ENCODE results near the gene OR9Q1. TPM values are rescaled to one million over a fixed set of nuclear protein-coding genes. Genes with fewer than 3 reads are reported as not detected.

Gene OR9Q1
- total and polyA plus RNA-seq, 2 experiments from 2014 or later, result not detected

DNA sequence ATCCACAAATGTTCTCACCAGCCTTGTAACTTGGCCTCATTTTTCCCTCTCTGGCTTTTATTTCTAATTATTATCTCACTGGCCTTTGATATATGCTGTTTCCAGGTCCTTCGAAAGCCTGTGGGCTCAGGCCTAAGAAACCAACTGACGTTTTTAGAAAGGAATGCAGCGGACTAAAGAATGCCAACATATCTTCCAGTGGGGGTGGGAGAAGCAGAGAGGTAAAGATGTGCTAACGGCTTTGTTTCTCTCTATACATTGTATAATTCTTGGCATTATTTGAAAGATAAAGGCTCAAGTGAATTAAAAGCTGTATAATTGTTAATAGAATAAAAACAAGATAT is 35.3 kb downstream of the OR9Q1 start:
- DNase-seq (ENCODE audit: low spot score) (peak; percentile 80), ATAC-seq (peak; percentile 71)
- peaks cover 42% of the 10 kb centered on the region for H3K4me1 Mint-ChIP-seq
- no peaks in the 10 kb centered on the region for H3K36me3 Mint-ChIP-seq (ENCODE audit: low read depth)
- Histone ChIP-seq H3K27ac (ENCODE audit: low read depth) (peak overlapping the region; percentile 65; the same call in 1 of the 2 replicates), H3K4me2 (no peak overlapping the region), H2AFZ (no peak overlapping the region), H3K79me2 (replicated peaks; ENCODE audit: insufficient read depth) (no peaks in the 10 kb centered on the region), H4K20me1 (replicated peaks; ENCODE audit: insufficient read depth) (no peaks in the 10 kb centered on the region), H3K4me3 (no peak overlapping the region), H3K36me3 (ENCODE audit: insufficient read depth) (no peaks in the 10 kb centered on the region), H3F3A (replicated peaks; ENCODE audit: low read depth) (no peaks in the 10 kb centered on the region), H3K9me2 (ENCODE audit: insufficient read depth) (0 out of 2 replicates have a peak, but pooled peaks cover under 1% of the 10 kb centered on the region), H3K27me3 (ENCODE audit: insufficient read depth) (no peaks in the 10 kb centered on the region), H3K4me1 (ENCODE audit: insufficient read depth) (peaks cover 28% of the 10 kb centered on the region)
- H3K4me3 Mint-ChIP-seq, result no peak overlapping the region
- H3K27ac Mint-ChIP-seq, result peak overlapping the region; percentile 94
- H3K27me3 Mint-ChIP-seq (ENCODE audit: insufficient read depth, low read depth, poor library complexity), result peaks cover 3% of the 10 kb centered on the region
- H3K9me3 Mint-ChIP-seq, result peaks cover 3% of the 10 kb centered on the region; the same call in 2 of the 3 replicates
- TF ChIP-seq NANOG (IDR thresholded peaks at IDR 0.05; ENCODE audit: borderline replicate concordance) (no peak), STAT1 (IDR thresholded peaks at IDR 0.05; ENCODE audit: unreplicated experiment) (no peak), JUNB (IDR thresholded peaks at IDR 0.05; ENCODE audit: unreplicated experiment) (no peak)

DNA sequence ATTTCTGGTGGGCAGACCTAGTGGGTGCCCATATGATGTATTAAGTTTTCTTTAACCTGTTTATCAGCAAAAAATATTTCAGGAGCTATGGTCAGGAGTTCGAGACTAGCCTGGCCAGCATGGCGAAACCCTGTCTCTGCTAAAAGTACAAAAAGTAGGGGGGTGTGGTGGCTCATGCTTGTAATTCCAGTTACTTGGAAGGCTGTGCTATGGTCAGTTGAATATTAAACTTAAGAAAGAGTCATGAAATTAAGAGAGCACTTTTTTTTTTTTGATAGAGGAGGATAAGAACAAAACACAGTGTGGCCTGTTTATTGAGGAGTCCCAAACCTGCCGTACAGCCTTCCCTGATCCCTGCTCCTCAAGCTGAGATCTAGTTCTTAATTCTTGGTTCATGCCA is 36.9 kb downstream of the OR9Q1 start:
- Histone ChIP-seq H3K9me2 (ENCODE audit: insufficient read depth) (0 out of 2 replicates have a peak, but pooled peaks cover 4% of the 10 kb centered on the region), H3K36me3 (ENCODE audit: insufficient read depth) (no peaks in the 10 kb centered on the region), H2AFZ (no peak overlapping the region), H3K27ac (ENCODE audit: low read depth) (no peak overlapping the region), H4K20me1 (replicated peaks; ENCODE audit: insufficient read depth) (no peaks in the 10 kb centered on the region), H3K79me2 (replicated peaks; ENCODE audit: insufficient read depth) (no peaks in the 10 kb centered on the region), H3K4me2 (no peak overlapping the region), H3K27me3 (ENCODE audit: insufficient read depth) (no peaks in the 10 kb centered on the region), H3K4me3 (no peak overlapping the region), H3K4me1 (ENCODE audit: insufficient read depth) (peaks cover 28% of the 10 kb centered on the region), H3F3A (replicated peaks; ENCODE audit: low read depth) (no peaks in the 10 kb centered on the region)
- Mint-ChIP-seq H3K36me3 (ENCODE audit: low read depth) (no peaks in the 10 kb centered on the region), H3K4me1 (peaks cover 50% of the 10 kb centered on the region), H3K27ac (0 out of 2 replicates have a peak overlapping the region, but pooled peaks have one; percentile 22), H3K9me3 (no peaks in the 10 kb centered on the region; the same call in 2 of the 3 replicates), H3K27me3 (ENCODE audit: insufficient read depth, low read depth, poor library complexity) (peaks cover 3% of the 10 kb centered on the region), H3K4me3 (no peak overlapping the region)
- no peak for TF ChIP-seq ZNF114 (CRISPR knock-in tag; IDR thresholded peaks at IDR 0.05)
- DNase-seq (ENCODE audit: low spot score) (no peak), ATAC-seq (no peak)

DNA sequence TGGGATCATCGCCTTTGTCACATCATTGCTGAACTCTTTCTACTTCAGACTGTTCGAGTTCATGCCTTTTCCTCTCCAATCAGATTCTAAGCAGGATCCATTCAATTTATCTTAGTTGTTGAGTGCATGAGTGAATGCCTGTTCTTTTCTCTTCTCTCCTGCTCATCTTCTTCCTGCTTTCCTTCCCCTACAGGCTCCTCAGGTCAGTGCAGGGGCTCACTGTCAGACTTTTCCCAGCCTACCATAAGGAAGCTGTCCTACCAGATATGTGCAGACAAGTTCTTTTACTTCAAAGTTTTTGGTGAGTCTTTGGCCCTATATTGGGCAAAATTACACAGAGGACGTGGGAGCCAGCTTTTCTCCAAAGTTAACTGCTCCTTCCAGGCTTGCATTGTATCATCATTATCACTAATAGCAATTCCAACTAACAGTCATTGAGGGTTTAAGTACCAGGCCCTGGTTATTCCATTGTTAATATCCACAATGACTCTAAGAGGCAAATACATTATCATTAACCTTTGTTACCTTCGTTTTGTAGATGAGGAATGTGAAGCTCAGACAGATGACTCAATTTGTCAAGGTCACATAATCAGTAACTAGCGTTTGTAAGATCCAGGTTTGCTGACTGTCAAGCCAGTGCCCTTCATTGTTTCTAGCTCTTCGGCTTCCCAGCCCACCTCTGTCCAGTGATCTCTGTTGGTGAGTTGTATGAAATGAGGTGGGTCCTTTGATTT is 37.4 kb downstream of the OR9Q1 start:
- no peaks in the 10 kb centered on the region for H3K79me2 ChIP-seq (replicated peaks; ENCODE audit: insufficient read depth)
- no peaks in the 10 kb centered on the region for H3F3A ChIP-seq (replicated peaks; ENCODE audit: low read depth)
- TF ChIP-seq NANOG (IDR thresholded peaks at IDR 0.05; ENCODE audit: borderline replicate concordance) (no peak), ZNF114 (CRISPR knock-in tag; IDR thresholded peaks at IDR 0.05) (no peak)
- TF ChIP-seq, protein P1, sequence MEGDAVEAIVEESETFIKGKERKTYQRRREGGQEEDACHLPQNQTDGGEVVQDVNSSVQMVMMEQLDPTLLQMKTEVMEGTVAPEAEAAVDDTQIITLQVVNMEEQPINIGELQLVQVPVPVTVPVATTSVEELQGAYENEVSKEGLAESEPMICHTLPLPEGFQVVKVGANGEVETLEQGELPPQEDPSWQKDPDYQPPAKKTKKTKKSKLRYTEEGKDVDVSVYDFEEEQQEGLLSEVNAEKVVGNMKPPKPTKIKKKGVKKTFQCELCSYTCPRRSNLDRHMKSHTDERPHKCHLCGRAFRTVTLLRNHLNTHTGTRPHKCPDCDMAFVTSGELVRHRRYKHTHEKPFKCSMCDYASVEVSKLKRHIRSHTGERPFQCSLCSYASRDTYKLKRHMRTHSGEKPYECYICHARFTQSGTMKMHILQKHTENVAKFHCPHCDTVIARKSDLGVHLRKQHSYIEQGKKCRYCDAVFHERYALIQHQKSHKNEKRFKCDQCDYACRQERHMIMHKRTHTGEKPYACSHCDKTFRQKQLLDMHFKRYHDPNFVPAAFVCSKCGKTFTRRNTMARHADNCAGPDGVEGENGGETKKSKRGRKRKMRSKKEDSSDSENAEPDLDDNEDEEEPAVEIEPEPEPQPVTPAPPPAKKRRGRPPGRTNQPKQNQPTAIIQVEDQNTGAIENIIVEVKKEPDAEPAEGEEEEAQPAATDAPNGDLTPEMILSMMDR (conservative IDR thresholded peaks at IDR 0.05; ENCODE audit: low read depth in 2 of 2), result peak; percentile 26 to 52; a peak in 3 of 4 replicates
- Mint-ChIP-seq H3K4me1 (peaks cover 50% of the 10 kb centered on the region), H3K27ac (peak overlapping the region; percentile 22; the same call in 1 of the 2 replicates), H3K4me3 (no peak overlapping the region), H3K9me3 (no peaks in the 10 kb centered on the region; the same call in 2 of the 3 replicates), H3K27me3 (ENCODE audit: insufficient read depth, low read depth, poor library complexity) (peaks cover 3% of the 10 kb centered on the region), H3K36me3 (ENCODE audit: low read depth) (no peaks in the 10 kb centered on the region)
- H3K9me2 ChIP-seq (ENCODE audit: insufficient read depth), result 0 out of 2 replicates have a peak, but pooled peaks cover 4% of the 10 kb centered on the region
- H3K4me1 ChIP-seq (ENCODE audit: insufficient read depth), result peaks cover 28% of the 10 kb centered on the region
- H3K4me2 ChIP-seq, result peak overlapping the region; percentile 27
- H3K36me3 ChIP-seq (ENCODE audit: insufficient read depth), result no peaks in the 10 kb centered on the region
- peak overlapping the region; percentile 4; the same call in 1 of the 2 replicates for H2AFZ ChIP-seq
- H3K27ac ChIP-seq (ENCODE audit: low read depth), result no peak overlapping the region
- DNase-seq (ENCODE audit: low spot score), result peak; percentile 62
- no peaks in the 10 kb centered on the region for H3K27me3 ChIP-seq (ENCODE audit: insufficient read depth)
- no peaks in the 10 kb centered on the region for H4K20me1 ChIP-seq (replicated peaks; ENCODE audit: insufficient read depth)
- ATAC-seq, result peak; percentile 71
- H3K4me3 ChIP-seq, result no peak overlapping the region

All from GM23338 (cell line).